CD14-positive monocyte (primary cell): Measurements from ENCODE around the gene ARMC9. TPM values are rescaled to one million over a fixed set of nuclear protein-coding genes. Genes with fewer than 3 reads are reported as not detected.

ENCODE experiments used
- DNase-seq, 3 donors: peaks; one replicate each; pipeline ENCODE4 v3.0.0-alpha.2; 2011 to 2022
- H2AFZ ChIP-seq: 2 replicates; pipeline ENCODE4 v1.6.0; 2012; ENCODE audit warnings: mild to moderate bottlenecking, low read depth, low read length, inconsistent platforms; ENCODE audit not compliant: insufficient read depth, poor library complexity, severe bottlenecking
- H3K27ac ChIP-seq, 2 donors: 1 replicate in 1 of 2; 2 replicates in 1 of 2; pipeline ENCODE4 v1.5.1; 2012 to 2013; ENCODE audit warnings: low read length in 2 of 2, control low read depth in 1 of 2, inconsistent platforms in 1 of 2, low read depth in 1 of 2, mild to moderate bottlenecking in 1 of 2
- H3K27me3 ChIP-seq, 2 donors: one replicate each; pipeline versions ENCODE4 v1.6.0 to v1.6.1; 2011 to 2013; ENCODE audit warnings: low read length in 2 of 2; ENCODE audit not compliant: control insufficient read depth in 2 of 2, insufficient read depth in 2 of 2
- H3K36me3 ChIP-seq, 2 donors: replicated peaks in 1 of 2; 1 replicate in 1 of 2; 2 replicates in 1 of 2; pipeline versions ENCODE4 v1.5.1 to v1.6.1; 2012 to 2013; ENCODE audit warnings: low read length in 2 of 2, control low read depth in 1 of 2, inconsistent platforms in 1 of 2, mild to moderate bottlenecking in 1 of 2; ENCODE audit not compliant: insufficient read depth in 2 of 2, control insufficient read depth in 1 of 2
- H3K4me1 ChIP-seq, 2 donors: 1 replicate in 1 of 2; 2 replicates in 1 of 2; pipeline versions ENCODE4 v1.5.1 to v1.6.1; 2012 to 2013; ENCODE audit warnings: low read length in 2 of 2, control low read depth in 1 of 2, inconsistent platforms in 1 of 2, mild to moderate bottlenecking in 1 of 2, moderate library complexity in 1 of 2; ENCODE audit not compliant: insufficient read depth in 2 of 2, control insufficient read depth in 1 of 2
- H3K4me2 ChIP-seq: replicated peaks from 2 replicates; pipeline ENCODE3; 2012; ENCODE audit warnings: low read length, moderate library complexity, mild to moderate bottlenecking; ENCODE audit not compliant: poor library complexity, severe bottlenecking; ENCODE audit errors: extremely low read depth
- H3K4me3 ChIP-seq, 3 experiments: fragments of 200-600 bp in 1 of 3; sonication (generic) in 1 of 3; replicated peaks in 1 of 3; 1 replicate in 2 of 3; 2 replicates in 1 of 3; pipeline ENCODE4 v1.5.1; 2011 to 2013; ENCODE audit warnings: low read length in 3 of 3, mild to moderate bottlenecking in 3 of 3, control low read depth in 2 of 3, low read depth in 2 of 3, inconsistent platforms in 1 of 3, moderate library complexity in 1 of 3
- H3K79me2 ChIP-seq: 2 replicates; pipeline ENCODE4 v1.6.0; 2012; ENCODE audit warnings: mild to moderate bottlenecking, control low read depth, inconsistent platforms, low read length, moderate library complexity; ENCODE audit not compliant: insufficient read depth
- H3K9ac ChIP-seq: 2 replicates; pipeline ENCODE4 v1.6.0; 2017; ENCODE audit warnings: low read length, mild to moderate bottlenecking; ENCODE audit not compliant: insufficient read depth, poor library complexity, severe bottlenecking
- H3K9me3 ChIP-seq, 2 donors: replicated peaks in 1 of 2; 1 replicate in 1 of 2; 2 replicates in 1 of 2; pipeline versions ENCODE4 v1.5.1 to v1.6.1; 2012 to 2013; ENCODE audit warnings: low read length in 2 of 2, control low read depth in 1 of 2; ENCODE audit not compliant: control insufficient read depth in 1 of 2, insufficient read depth in 1 of 2
- H4K20me1 ChIP-seq: 2 replicates; pipeline ENCODE4 v1.6.0; 2012; ENCODE audit warnings: mild to moderate bottlenecking, low read length, control low read depth, moderate library complexity; ENCODE audit not compliant: insufficient read depth
- H3K27ac Mint-ChIP-seq, 7 donors: one replicate each; pipeline ENCODE4 v1.8.0; 2020; ENCODE audit warnings: mild to moderate bottlenecking in 7 of 7, mixed read lengths in 7 of 7, moderate library complexity in 6 of 7, inconsistent platforms in 2 of 7
- H3K27me3 Mint-ChIP-seq, 3 donors: one replicate each; pipeline ENCODE4 v1.8.0; 2021 to 2022; ENCODE audit warnings: low read depth in 3 of 3, mild to moderate bottlenecking in 3 of 3, mixed read lengths in 3 of 3, moderate library complexity in 3 of 3, inconsistent platforms in 1 of 3
- H3K36me3 Mint-ChIP-seq, 2 donors: one replicate each; pipeline ENCODE4 v1.8.0; 2020; ENCODE audit warnings: mixed read lengths in 2 of 2, inconsistent platforms in 1 of 2, mild to moderate bottlenecking in 1 of 2
- H3K4me1 Mint-ChIP-seq: one replicate; pipeline ENCODE4 v1.8.0; 2020; ENCODE audit warnings: mild to moderate bottlenecking, mixed read lengths
- H3K4me3 Mint-ChIP-seq, 2 donors: one replicate each; pipeline ENCODE4 v1.8.0; 2020; ENCODE audit warnings: mild to moderate bottlenecking in 2 of 2, mixed read lengths in 2 of 2, moderate library complexity in 1 of 2
- H3K9me3 Mint-ChIP-seq, 7 donors: one replicate each; pipeline ENCODE4 v1.8.0; 2020 to 2022; ENCODE audit warnings: mixed read lengths in 7 of 7, mild to moderate bottlenecking in 6 of 7, moderate library complexity in 6 of 7, inconsistent platforms in 2 of 7
- WGBS: methylation state at CpG from one replicate; pipeline ENCODE4 v1.1.5; 2013; ENCODE audit warnings: missing lambda C conversion rate; ENCODE audit not compliant: insufficient coverage; 5-methylcytosine and 5-hydroxymethylcytosine counted together
- intact Hi-C, 2 donors: fragments of 100-400 bp; cut with micrococcal nuclease; formaldehyde crosslinking; loops; one replicate each; pipeline versions ENCODE4 v1.15.0 to v1.15.1; 2023
- polyA plus RNA-seq, 3 donors: library from polyadenylated mRNA; depleted of rRNA in 1 of 3; unstranded in 2 of 3; stranded (reverse) in 1 of 3; fragments of 300-500 nt in 2 of 3; fragments of >200 nt in 1 of 3; fragmentation: Illumina TruSeq in 2 of 3; gene quantifications; 1 replicate in 2 of 3; 2 replicates in 1 of 3; pipeline ENCODE4 v1.2.3, GENCODE V29; 2012 to 2021
- TF ChIP-seq, protein P1 (sequence below): fragments of 200-600 bp; IDR thresholded peaks from one replicate; pipeline ENCODE4 v1.8.0; 2022; ENCODE audit warnings: antibody characterized with exemption, mild to moderate bottlenecking

ARMC9 gene
- polyA plus RNA-seq, 3 donors, result 0.07 to 0.27 TPM; not detected in 1

DNA sequence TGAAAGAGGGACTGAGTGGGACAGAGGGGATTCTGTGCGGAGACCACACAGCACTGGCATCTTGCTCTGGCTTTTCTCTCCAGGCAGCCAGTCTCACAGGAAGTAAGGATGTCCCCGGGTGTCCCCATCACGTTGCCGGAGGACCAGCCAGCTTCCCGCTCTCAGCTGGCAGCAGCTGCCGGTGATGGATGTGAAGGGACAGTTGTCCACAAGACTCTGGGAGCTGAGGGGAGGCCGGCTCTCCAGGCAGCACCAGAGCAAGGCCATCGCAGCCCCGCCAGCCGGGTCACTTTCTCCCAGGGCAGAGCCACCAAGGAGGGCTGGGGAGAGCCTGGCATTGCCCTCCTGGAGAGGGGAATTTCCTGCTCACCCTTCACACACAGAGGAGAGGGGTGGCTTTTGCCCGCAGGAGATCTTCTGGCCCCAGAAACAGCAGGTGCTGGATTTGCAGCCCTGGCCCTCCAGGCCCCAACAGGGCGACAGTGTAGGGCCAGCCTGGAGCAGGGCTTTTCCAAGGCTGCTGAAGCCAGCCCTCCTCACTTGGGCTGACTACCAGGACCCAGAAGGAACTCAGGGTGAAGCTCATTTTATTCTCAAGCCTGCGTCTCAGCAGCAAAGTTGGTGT is 173.1 kb downstream of the ARMC9 start:
- H3K4me1 Mint-ChIP-seq, result peaks cover 5% of the 10 kb centered on the region
- H3K27ac Mint-ChIP-seq, result no peak overlapping the region
- DNase-seq, result no peak
- Histone ChIP-seq H3K27ac (no peak overlapping the region), H3K4me3 (no peak overlapping the region), H3K36me3 (no peaks in the 10 kb centered on the region), H3K4me1 (no peaks in the 10 kb centered on the region), H2AFZ (no peak overlapping the region), H3K27me3 (no peaks in the 10 kb centered on the region), H3K9ac (no peak overlapping the region), H4K20me1 (no peaks in the 10 kb centered on the region), H3K4me2 (no peak overlapping the region), H3K9me3 (no peaks in the 10 kb centered on the region), H3K79me2 (no peaks in the 10 kb centered on the region)
- H3K36me3 Mint-ChIP-seq, result no peaks in the 10 kb centered on the region
- WGBS, result 83% methylated on average over 8 of the region's 13 CpGs
- H3K4me3 Mint-ChIP-seq, result no peak overlapping the region
- TF ChIP-seq, protein P1, sequence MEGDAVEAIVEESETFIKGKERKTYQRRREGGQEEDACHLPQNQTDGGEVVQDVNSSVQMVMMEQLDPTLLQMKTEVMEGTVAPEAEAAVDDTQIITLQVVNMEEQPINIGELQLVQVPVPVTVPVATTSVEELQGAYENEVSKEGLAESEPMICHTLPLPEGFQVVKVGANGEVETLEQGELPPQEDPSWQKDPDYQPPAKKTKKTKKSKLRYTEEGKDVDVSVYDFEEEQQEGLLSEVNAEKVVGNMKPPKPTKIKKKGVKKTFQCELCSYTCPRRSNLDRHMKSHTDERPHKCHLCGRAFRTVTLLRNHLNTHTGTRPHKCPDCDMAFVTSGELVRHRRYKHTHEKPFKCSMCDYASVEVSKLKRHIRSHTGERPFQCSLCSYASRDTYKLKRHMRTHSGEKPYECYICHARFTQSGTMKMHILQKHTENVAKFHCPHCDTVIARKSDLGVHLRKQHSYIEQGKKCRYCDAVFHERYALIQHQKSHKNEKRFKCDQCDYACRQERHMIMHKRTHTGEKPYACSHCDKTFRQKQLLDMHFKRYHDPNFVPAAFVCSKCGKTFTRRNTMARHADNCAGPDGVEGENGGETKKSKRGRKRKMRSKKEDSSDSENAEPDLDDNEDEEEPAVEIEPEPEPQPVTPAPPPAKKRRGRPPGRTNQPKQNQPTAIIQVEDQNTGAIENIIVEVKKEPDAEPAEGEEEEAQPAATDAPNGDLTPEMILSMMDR, result no peak
- peaks cover 0 to 2% (median 1%) of the 10 kb centered on the region in 3 donors for H3K27me3 Mint-ChIP-seq
- intact Hi-C loops, result no loop called here
- no peaks in the 10 kb centered on the region for H3K9me3 Mint-ChIP-seq

DNA sequence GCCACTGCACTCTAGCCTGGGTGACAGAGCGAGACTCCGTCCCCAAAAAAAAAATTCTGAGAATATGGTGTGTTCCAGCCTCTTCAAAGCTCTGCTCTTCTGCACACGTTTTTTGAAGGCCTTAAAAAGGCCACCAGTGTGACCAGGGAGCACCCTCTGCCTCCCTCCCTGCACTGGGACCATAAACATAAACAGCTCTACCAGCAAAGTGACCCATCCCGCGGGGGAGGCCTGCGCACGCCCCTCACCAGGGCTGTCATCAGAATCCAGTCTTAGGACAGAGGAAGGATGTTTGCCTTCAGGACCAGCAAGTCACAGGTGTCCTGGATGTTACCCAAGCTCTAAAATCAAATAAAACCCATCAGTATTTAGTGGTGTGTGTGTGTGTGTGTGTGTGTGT is 173.9 kb downstream of the ARMC9 start:
- Histone ChIP-seq H3K4me3 (no peak overlapping the region), H3K79me2 (no peaks in the 10 kb centered on the region), H3K9me3 (no peaks in the 10 kb centered on the region), H2AFZ (no peak overlapping the region), H3K36me3 (no peaks in the 10 kb centered on the region), H3K27me3 (no peaks in the 10 kb centered on the region), H4K20me1 (no peaks in the 10 kb centered on the region), H3K27ac (no peak overlapping the region), H3K4me2 (no peak overlapping the region), H3K9ac (no peak overlapping the region), H3K4me1 (no peaks in the 10 kb centered on the region)
- TF ChIP-seq, protein P1, result no peak
- peaks cover 0 to 2% of the 10 kb centered on the region in 2 donors for H3K36me3 Mint-ChIP-seq
- intact Hi-C loops, result no loop called here
- no peak for DNase-seq
- H3K27me3 Mint-ChIP-seq, result peaks cover under 1 to 2% (median 2%) of the 10 kb centered on the region in 3 donors
- peaks cover 8% of the 10 kb centered on the region for H3K4me1 Mint-ChIP-seq
- WGBS, result 67% methylated on average over 1 of the region's 7 CpGs
- H3K9me3 Mint-ChIP-seq, result no peaks in the 10 kb centered on the region
- no peak overlapping the region for H3K4me3 Mint-ChIP-seq
- no peak overlapping the region for H3K27ac Mint-ChIP-seq
